Uterus (tissue), 4 donors: ENCODE results near the gene FAM3B. TPM values are rescaled to one million over a fixed set of nuclear protein-coding genes. Genes with fewer than 3 reads are reported as not detected.
"Not testable (repeated sequence)": the region's sequence is repeated elsewhere in the genome, so short reads cannot be mapped to it uniquely, and the experiment has no call there.

ENCODE experiments used
- DNase-seq, 2 donors: peaks; one replicate each; pipeline ENCODE4 v3.0.0-alpha.2; 2019 to 2020
- H3K27ac ChIP-seq, 2 donors: fragments of 200-600 bp; sonication (generic); 1 replicate in 1 of 2; 2 replicates in 1 of 2; pipeline ENCODE4 v1.5.1; 2016 to 2018
- H3K27me3 ChIP-seq, 2 donors: fragments of 200-600 bp; sonication (generic); one replicate each; pipeline ENCODE4 v1.5.1; 2018 to 2019; ENCODE audit warnings: control low read depth in 1 of 2
- H3K36me3 ChIP-seq, 2 donors: fragments of 200-600 bp; sonication (generic); one replicate each; pipeline ENCODE4 v1.5.1; 2019; ENCODE audit warnings: control low read depth in 1 of 2
- H3K4me1 ChIP-seq, 2 donors: fragments of 200-600 bp; sonication (generic); one replicate each; pipeline ENCODE4 v1.5.1; 2018 to 2019; ENCODE audit warnings: control low read depth in 1 of 2
- H3K4me3 ChIP-seq, 2 donors: fragments of 200-600 bp; sonication (generic); 1 replicate in 1 of 2; 2 replicates in 1 of 2; pipeline ENCODE4 v1.5.1; 2018 to 2019; ENCODE audit warnings: mild to moderate bottlenecking in 1 of 2
- H3K9me3 ChIP-seq, 2 donors: fragments of 200-600 bp; sonication (generic); one replicate each; pipeline ENCODE4 v1.5.1; 2019; ENCODE audit warnings: control low read depth in 1 of 2
- CTCF ChIP-seq, 4 experiments: fragments of 200-600 bp in 2 of 4; fragments of 450-650 bp in 2 of 4; sonication (generic) in 2 of 4; IDR thresholded peaks; one replicate each; pipeline ENCODE4 v1.5.1; 2016 to 2019; ENCODE audit warnings: antibody characterized with exemption in 4 of 4, mild to moderate bottlenecking in 2 of 4, moderate library complexity in 1 of 4
- POLR2A ChIP-seq, 2 donors: fragments of 450-650 bp; IDR thresholded peaks; one replicate each; pipeline ENCODE4 v1.6.1; 2016; ENCODE audit warnings: antibody characterized with exemption in 2 of 2, mild to moderate bottlenecking in 1 of 2, moderate library complexity in 1 of 2
- intact Hi-C: fragments of 100-400 bp; cut with DNase I; formaldehyde crosslinking; loops from one replicate; pipeline ENCODE4 v1.15.1; 2023; ENCODE audit warnings: low total_unique reads
- total RNA-seq, 4 donors: library from RNA; depleted of rRNA in 3 of 4; stranded (reverse); fragments of >200 nt in 3 of 4; gene quantifications; one replicate each; pipeline versions ENCODE4 v1.1.0 to v1.2.4, GENCODE V29; 2014 to 2023
- donor health status: DM: yes; HTN: yes; CAD: no.

Gene FAM3B
- total RNA-seq, 4 donors from 2014 or later, result 5.1 TPM; not detected in 3

- Histone ChIP-seq H3K27me3 (no peaks in the 10 kb centered on the region), H3K9me3 (no peaks in the 10 kb centered on the region), H3K27ac (no peak overlapping the region), H3K4me1 (no peaks in the 10 kb centered on the region), H3K4me3 (no peak overlapping the region), H3K36me3 (no peaks in the 10 kb centered on the region)
- no peak for DNase-seq
- no peak for TF ChIP-seq POLR2A (IDR thresholded peaks at IDR 0.05)
- TF ChIP-seq CTCF (IDR thresholded peaks at IDR 0.05), result no peak
- intact Hi-C loops, result no loop called here
These were observed 41.9 kb downstream of the FAM3B start for GRCh38 chr21:41358193-41359166.

GRCh38 chr21:41359286-41359685 lies 42.7 kb downstream of the FAM3B start:
- no peak for TF ChIP-seq CTCF (IDR thresholded peaks at IDR 0.05)
- no peak for TF ChIP-seq POLR2A (IDR thresholded peaks at IDR 0.05)
- H3K27ac ChIP-seq, result no peak overlapping the region
- H3K27me3 ChIP-seq, result no peaks in the 10 kb centered on the region
- intact Hi-C loops, result no loop called here
- no peak overlapping the region for H3K4me3 ChIP-seq
- DNase-seq, result no peak
- no peaks in the 10 kb centered on the region for H3K36me3 ChIP-seq
- no peaks in the 10 kb centered on the region for H3K4me1 ChIP-seq
- H3K9me3 ChIP-seq, result no peaks in the 10 kb centered on the region

- intact Hi-C loops, H3K27ac ChIP-seq, H3K4me1 ChIP-seq: not testable (repeated sequence)
These were observed 43.1 kb downstream of the FAM3B start for GRCh38 chr21:41359754-41360071.

GRCh38 chr21:41360072-41360821 lies 43.6 kb downstream of the FAM3B start:
- H3K4me3 ChIP-seq, result no peak overlapping the region
- peak; percentile 49 to 62 for DNase-seq
- H3K36me3 ChIP-seq, result no peaks in the 10 kb centered on the region
- H3K9me3 ChIP-seq, result no peaks in the 10 kb centered on the region
- H3K27ac ChIP-seq, result peak overlapping the region in 1 of 2 donors; percentile 74
- no peaks in the 10 kb centered on the region for H3K4me1 ChIP-seq
- TF ChIP-seq POLR2A (IDR thresholded peaks at IDR 0.05) (no peak), CTCF (IDR thresholded peaks at IDR 0.05) (no peak)
- H3K27me3 ChIP-seq, result no peaks in the 10 kb centered on the region
- intact Hi-C loops, result no loop called here

More at GRCh38 chr21:41359754-41360071, 43.1 kb downstream of the FAM3B start:
- H3K27me3 ChIP-seq, H3K4me3 ChIP-seq, DNase-seq, H3K9me3 ChIP-seq, H3K36me3 ChIP-seq: not testable (repeated sequence)

- Histone ChIP-seq H3K36me3 (no peaks in the 10 kb centered on the region), H3K27ac (peak overlapping the region; percentile 74 to 77), H3K9me3 (no peaks in the 10 kb centered on the region), H3K4me3 (peak overlapping the region in 1 of 2 donors; percentile 30), H3K27me3 (no peaks in the 10 kb centered on the region), H3K4me1 (no peaks in the 10 kb centered on the region)
- intact Hi-C loops, result no loop called here
- TF ChIP-seq POLR2A (IDR thresholded peaks at IDR 0.05) (no peak), CTCF (IDR thresholded peaks at IDR 0.05) (no peak)
- DNase-seq, result no peak
These were observed 44.6 kb downstream of the FAM3B start for GRCh38 chr21:41361053-41361785.
